NCI-H2029 treated with DMSO at 0.1 percent for 48 hours (cell line): ENCODE measurements around the gene PSMB1.

Experiments used
- DNase-seq: peaks from one replicate; lab custom pipeline; 2025; lab: John Stamatoyannopoulos, UW

The PSMB1 gene

GRCh38 chr6:170552765-170553533 is at the start of gene PSMB1:
Gene PSMB1, minus strand, starts transcription at chr6:170553307. Its CDS starts 65 bp downstream, at chr6:170553242.
- peak; percentile 74 for DNase-seq

DNA sequence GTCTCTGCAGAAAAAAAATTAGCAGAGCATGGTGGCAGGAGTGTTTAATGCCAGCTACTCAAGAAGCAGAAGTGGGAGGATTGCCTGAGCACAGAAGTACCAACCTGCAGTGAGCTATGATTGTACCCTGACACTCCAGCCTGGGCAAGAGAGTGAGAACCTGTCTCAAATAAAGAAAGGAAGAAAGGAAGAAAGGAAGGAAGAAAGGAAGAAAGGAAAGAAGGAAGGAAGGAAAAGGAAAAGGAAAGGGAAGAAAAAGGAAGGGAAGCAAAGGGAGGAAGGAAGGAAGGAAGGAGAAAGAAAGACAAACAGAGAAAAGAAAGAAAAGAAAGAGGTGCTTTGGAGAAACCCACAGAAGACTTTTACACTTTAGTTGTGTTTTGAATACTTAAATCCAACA is 44.2 kb upstream of the PSMB1 start:
- no peak for DNase-seq

- no peak for DNase-seq
Measured at GRCh38 chr6:170596426-170596825, 43.3 kb upstream of the PSMB1 start.

DNA sequence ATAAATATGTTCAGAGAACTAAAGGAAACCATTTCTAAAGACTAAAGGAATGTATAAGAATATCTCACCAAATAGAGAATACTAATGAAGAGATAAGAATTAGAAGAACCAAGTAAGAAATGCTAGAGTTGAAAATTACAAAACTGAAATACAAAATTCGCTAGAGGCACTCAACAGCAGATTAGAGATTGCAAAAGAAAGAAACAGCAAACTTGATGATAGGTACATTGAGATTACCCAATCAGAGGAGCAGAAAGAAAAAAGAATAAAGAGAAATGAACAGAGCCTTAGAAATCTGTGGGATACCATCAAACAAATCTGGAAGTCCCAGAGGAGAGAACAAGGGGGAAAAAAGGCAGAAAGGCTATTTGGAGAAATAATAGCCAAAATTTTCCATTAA is 37.6 kb upstream of the PSMB1 start:
- no peak for DNase-seq

DNA sequence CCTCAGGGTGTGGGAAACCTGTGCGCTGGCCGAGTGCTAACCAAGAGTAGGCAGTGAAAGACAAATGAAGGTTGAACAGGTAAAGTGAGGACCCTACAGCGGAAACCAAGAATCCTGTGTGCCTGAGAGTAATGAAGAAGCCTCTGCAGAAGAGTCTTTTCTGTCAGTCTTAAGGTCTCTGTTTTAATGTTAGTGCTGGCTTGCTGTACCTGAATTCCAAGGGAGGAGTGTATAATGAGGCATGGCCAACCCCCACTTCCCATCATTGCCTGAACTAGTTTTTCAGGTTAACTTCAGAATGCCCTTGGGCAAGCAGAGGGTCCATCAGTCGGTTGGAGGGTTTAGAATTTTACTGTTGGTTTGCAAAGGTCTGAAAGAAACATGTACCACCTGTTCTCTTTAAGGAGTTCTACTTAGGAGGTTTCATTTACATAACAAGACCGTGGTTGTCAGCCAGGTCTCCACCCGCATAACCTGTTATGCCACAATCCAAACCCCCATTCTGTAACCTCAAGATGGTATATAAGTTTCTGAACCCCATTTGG is 31.9 kb upstream of the PSMB1 start:
- peak; percentile 29 for DNase-seq

DNA sequence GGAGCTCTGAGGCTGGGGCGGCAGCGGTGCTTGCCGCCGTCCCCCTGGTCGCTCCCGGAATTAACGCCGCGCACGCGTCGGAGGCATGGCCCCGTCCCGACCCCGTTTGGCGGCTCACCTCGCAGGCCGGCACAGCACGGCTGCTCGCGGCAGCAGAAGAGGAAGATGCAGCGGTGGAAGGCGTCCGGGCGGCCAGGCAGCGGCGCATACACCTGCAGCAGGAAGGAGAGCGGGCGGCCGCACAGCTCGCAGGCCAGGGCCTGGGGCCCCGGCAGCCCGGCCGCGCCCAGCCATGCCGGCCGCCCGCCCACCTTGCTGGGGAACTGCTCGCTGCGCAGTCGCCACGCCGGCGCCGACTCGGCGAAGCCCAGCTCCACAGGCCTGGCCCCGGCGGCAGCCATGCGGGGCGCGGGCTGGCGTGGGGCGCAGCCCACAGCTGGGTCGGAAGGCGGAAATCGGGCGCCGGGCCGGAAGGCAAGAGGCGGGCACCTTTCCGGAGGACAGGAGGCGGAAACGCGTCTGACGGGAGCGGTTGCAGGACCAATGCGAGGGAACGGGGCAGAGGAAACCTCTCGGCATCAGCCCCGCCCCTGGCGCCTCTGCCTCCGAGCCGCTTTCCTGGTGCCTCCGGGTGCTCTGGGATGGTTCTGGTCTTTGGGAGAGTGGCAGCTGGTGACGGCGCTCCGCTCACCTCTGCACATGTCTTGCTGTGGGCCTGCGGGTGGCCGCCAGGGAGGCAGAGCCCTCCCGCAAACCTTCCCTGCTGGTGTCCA is 31.3 kb upstream of the PSMB1 start, which contains the start of gene PDCD2:
Gene PDCD2 (minus strand): TSS at position 457 of the 773 bp plus-strand sequence. CDS start 56 bp downstream, at position 401.
- peak; percentile 73 for DNase-seq

DNA sequence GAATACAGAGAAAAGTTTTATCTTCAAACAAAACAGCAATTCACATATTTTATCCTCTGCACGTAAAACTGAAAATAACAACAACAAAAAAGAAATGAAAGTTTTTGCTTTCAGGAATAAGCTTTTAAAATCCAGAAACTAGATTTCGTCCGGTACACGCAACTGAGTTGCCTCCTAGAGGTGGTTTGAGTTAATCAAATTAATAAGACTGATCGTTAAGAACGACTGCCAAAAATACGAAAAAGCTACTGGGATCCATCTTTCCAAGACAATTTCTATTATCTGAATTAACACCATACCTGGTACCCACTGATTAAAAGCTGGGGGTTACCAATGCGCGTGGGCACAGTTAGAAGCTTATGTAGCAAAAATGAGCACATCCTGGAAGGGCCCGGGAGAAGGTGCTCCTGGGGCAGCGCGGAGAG is 30.7 kb upstream of the PSMB1 start:
- no peak for DNase-seq

- DNase-seq, result no peak
Measured at GRCh38 chr6:170578909-170579308, 25.8 kb upstream of the PSMB1 start.

- DNase-seq, result no peak
Measured at GRCh38 chr6:170575250-170575649, 22.1 kb upstream of the PSMB1 start.

DNA sequence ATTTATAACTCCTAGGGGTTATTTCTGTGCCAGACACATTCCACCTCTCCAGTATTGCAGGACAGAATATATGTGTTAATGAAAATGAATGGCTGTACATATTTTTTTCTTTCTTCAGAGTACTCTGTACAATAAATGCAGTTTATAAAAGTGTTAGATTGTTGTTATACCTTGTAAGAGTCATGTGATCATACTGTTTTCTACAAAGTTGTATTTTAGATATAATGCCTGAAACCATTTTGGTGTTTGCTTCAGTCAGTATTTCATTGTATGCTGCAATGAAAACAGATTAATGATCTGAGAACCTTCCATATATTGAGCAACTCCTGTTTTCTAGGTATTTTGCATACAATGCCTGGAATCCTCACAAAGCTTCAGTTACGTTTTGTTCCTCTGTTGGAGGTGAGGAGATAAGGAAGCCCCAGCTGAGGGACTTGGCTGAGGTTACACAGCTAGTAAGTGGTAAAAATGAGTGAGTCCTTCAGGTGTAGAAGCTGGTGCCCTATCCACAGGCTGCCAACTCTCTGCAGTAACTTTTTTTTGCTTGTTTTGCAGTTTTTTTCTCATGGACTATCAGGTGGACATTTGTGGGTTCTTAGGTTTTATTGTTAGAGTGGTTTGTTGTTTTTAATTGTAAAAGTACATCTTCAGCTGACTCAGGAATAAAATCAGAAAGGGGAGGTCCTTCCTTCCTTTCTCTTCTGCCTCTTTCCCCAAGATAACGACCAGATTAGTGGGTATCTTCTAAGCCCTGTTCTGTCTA is 19.8 kb upstream of the PSMB1 start:
- no peak for DNase-seq

DNA sequence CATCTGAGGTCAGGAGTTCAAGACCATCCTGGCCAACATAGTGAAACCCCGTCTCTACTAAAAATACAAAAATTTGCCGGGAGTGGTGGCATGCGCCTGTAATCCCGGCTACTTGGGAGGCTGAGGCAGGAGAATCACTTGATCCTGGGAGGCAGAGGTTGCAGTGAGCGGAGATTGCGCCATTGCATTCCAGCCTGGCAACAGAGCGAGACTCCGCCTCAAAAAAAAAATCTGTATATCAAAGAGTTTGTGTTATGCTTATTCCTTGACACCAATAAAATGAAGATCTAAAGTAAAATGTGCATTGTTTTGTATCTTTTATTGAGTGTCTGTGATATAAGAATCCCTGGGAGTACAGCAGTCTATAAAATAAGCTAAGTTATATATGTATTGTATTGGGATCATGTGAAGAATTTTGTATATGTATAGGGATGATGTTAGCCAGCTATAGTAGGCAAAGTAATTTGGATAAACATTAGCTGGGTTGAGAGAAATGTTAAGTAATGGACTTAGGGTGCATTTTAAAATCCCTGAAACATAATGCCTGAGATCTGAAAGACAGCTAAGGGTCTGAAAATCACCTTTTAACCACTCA is 11.9 kb upstream of the PSMB1 start:
- no peak for DNase-seq

- no peak for DNase-seq
Measured at GRCh38 chr6:170561555-170561954, 8.4 kb upstream of the PSMB1 start.

GRCh38 chr6:170555305-170555704 is 2.2 kb upstream of the PSMB1 start:
- no peak for DNase-seq

DNA sequence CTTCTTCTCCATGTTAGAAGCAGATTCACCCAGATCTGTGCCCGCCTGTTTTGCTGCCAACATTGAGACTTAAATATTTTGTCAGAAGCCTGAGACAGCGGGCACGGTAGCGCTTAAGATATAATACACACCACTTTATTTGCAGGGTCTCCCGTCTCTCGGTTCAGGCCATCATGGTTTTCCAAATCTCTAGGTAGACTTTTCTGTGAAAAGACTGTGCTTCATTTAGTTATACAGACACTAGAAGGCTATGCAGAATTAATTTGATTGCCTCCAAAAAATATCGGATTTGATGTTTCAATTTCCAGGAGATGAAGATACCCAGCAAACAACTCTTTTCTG is 1.7 kb upstream of the PSMB1 start:
- DNase-seq, result no peak

- peak; percentile 90 for DNase-seq
Measured at GRCh38 chr6:170554013-170554795, 1.1 kb upstream of the PSMB1 start, which contains the start of gene TBP. Gene TBP, plus strand, starts transcription at chr6:170554369. Its CDS starts 2,661 bp downstream, at chr6:170557030.

DNA sequence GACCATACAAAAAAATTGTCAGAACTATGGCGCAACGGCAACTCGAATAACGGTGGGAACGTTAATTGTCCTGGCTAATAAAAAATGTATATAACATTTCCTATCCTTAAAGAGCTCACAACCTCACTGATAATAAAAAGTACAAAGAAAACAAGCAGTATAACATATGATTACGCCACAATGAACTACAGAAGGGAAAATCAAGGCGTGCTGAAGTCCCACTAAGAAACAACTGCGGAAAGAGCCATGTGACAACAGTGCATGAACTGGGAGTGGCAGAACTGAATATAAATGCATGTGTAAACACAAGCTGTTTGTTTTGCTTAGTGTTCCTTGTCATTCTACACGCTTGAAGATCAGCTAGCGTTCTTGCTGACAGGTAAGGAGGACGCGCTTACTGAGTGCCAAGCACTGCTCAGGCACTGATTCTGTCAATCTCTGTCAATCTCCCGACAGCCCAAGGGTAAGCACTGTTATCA is 466 bp upstream of the PSMB1 start:
- DNase-seq, result no peak

DNA sequence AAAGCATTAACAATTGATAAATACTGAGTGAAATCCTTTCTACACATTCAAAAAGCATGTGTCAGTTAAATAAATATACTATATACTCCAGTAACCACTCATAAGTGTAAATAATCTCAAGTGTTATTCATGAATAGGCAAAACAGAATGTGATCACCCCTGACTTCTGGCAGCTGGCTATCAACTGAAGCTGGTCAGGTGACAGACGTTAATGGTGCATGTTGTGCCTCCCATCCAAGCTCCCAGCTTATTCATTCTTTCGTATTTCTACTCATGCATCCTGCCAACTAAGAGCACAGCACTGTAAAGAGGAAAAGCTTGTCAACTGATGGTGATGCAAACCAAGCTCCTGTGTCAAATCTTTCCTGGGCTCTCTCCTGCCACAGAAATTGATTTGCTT is 7.7 kb downstream of the PSMB1 start:
- peak; percentile 91 for DNase-seq

DNA sequence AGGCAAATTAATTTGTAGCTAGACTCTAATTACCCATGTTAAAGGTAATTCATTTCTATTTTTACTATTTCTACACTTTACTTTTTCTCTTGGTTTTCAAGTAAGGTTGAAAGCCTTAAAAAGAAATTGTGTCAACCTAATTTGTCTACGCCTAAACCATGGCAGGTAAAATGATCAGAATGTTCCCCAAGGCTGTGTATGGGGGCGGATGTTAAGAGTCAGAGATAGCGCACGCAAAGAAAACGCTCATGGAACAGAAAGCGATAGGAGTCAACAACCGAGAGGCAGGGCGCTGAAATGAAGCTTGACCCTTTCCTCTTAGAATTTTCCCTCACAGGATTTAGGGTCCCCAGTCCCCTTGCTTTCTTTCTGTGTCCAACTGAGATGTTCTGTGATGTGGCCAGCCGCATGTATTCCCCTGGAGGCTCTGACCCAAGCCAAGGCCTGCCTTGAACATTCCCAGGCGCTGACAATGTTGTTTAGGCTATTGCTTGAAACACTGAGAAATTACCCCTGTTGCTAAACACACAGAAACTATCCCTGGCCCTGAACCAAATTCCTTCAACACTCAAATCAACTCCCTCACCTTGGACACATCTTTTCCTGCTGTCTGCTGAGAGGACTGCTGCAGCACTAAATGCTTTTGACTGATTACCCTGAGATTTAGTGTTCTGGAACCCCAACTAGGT is 10.9 kb downstream of the PSMB1 start:
- no peak for DNase-seq

GRCh38 chr6:170537329-170537728 is 15.8 kb downstream of the PSMB1 start:
- DNase-seq, result no peak

GRCh38 chr6:170536671-170537070 is 16.4 kb downstream of the PSMB1 start:
- DNase-seq, result no peak
